Measurements from ENCODE around the gene TMTC2.

Gene TMTC2

DNA sequence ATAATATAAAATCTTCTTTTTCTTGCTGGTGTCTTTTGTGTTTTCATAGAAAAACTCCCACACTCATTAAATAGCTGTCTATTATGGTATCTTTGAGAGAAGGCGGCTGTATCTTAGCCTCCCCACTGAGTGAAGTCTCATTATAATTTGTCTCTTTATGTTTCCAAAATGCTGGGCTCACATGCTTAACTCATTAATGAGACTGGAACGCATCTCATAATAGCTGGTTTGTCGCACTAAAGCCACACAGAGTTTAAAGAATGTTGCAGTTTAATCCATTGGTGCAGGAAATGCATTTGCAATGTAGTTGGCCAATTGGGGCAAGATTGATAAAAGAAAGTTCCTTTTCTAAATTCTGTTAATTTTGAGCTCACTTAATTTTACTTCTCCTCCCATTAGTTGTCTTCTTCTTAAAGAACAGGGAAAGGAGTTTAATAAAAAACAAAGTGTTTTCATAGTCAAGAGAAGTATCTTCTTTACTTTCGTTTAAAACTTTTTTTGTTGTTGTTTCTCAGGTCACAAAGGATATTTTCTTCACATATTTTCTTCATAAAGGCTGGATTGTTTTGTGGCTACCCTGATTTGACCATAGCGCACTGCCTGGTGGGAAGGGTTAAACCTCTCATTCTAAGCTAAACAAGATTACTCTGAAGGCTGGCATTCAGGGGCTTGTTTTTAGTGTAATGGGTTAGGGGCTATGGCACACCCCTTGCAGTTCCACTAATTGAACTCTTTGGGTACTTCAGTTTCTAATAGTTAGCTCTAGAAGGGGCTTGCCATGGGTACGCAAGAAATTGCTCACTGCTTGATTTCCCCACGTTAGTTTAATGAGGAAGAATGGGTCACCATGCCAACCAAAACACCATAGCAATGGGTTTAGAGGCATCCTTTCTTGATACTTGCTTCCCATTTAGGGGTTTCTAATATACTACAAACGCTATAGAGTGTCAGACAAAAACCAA, 197.0 kb downstream of the TMTC2 start:
- ChIA-PET POLR2A (no interaction called here), CTCF (interaction anchor here (0.7 to 1.3 kb wide), 3 partner anchors 15 to 184 kb away, joined by 3 to 5 read pairs (median 3); no protein-coding TSS in a partner anchor)
- TF ChIP-seq, protein P1, sequence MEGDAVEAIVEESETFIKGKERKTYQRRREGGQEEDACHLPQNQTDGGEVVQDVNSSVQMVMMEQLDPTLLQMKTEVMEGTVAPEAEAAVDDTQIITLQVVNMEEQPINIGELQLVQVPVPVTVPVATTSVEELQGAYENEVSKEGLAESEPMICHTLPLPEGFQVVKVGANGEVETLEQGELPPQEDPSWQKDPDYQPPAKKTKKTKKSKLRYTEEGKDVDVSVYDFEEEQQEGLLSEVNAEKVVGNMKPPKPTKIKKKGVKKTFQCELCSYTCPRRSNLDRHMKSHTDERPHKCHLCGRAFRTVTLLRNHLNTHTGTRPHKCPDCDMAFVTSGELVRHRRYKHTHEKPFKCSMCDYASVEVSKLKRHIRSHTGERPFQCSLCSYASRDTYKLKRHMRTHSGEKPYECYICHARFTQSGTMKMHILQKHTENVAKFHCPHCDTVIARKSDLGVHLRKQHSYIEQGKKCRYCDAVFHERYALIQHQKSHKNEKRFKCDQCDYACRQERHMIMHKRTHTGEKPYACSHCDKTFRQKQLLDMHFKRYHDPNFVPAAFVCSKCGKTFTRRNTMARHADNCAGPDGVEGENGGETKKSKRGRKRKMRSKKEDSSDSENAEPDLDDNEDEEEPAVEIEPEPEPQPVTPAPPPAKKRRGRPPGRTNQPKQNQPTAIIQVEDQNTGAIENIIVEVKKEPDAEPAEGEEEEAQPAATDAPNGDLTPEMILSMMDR (IDR thresholded peaks at IDR 0.05; ENCODE audit: control extremely low read depth, extremely low read depth, low read depth, missing control alignments) = no peak
- no peak for DNase-seq (ENCODE audit: extremely low spot score)

- CTCF ChIA-PET = interaction anchor here (1.8 kb wide), 1 partner anchor 11 kb away, joined by 7 read pairs; no protein-coding TSS in a partner anchor
- TF ChIP-seq, protein P1 (IDR thresholded peaks at IDR 0.05; ENCODE audit: control extremely low read depth, extremely low read depth, low read depth, missing control alignments) = no peak
- no peak for DNase-seq (ENCODE audit: extremely low spot score)
- POLR2A ChIA-PET = no interaction called here
Observed at GRCh38 chr12:82886671-82887340, 200.1 kb downstream of the TMTC2 start.

DNA sequence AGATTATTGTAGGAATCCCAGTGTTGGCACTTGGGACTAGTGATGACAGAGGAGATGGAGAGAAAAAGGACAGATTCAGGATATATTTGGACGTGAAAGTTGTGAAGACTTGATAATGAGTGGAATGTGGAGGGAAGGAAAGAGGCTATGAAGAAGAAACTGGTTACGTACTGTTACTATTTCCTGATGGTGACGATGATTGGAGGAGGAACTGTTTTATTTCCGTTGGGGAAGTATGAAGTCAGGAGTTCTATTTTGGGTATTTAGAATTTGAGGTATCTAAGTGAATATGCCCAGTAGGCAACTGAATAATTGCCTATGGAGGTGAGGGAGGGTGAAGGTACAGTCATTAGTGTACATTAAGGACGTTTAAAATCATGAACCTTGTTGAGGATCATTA, 207.2 kb downstream of the TMTC2 start:
- TF ChIP-seq, protein P1 (IDR thresholded peaks at IDR 0.05; ENCODE audit: control extremely low read depth, extremely low read depth, low read depth, missing control alignments) = no peak
- POLR2A ChIA-PET = no interaction called here

DNA sequence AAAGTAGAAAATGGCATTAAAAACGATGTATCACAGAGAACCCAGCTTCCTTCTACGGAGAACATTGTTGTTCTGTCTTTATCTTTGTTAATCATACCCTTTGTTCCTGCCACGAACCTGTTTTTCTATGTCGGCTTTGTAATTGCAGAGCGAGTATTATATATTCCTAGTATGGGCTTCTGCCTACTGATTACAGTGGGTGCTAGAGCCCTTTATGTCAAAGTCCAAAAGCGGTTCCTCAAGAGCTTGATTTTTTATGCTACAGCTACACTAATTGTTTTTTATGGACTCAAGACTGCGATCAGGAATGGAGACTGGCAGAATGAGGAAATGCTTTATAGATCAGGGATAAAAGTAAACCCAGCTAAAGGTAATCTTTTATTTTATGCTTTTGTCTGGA, 209.6 kb downstream of the TMTC2 start:
- TF ChIP-seq, protein P1 (IDR thresholded peaks at IDR 0.05; ENCODE audit: control extremely low read depth, extremely low read depth, low read depth, missing control alignments) = no peak
- ChIA-PET CTCF (interaction anchor here (2.5 kb wide), 1 partner anchor 10 kb away, joined by 7 read pairs; no protein-coding TSS in a partner anchor), POLR2A (no interaction called here)
- DNase-seq (ENCODE audit: extremely low spot score) = no peak

More for the DNA sequence above, 207.2 kb downstream of the TMTC2 start:
- CTCF ChIA-PET = no interaction called here
- no peak for DNase-seq (ENCODE audit: extremely low spot score)

DNA sequence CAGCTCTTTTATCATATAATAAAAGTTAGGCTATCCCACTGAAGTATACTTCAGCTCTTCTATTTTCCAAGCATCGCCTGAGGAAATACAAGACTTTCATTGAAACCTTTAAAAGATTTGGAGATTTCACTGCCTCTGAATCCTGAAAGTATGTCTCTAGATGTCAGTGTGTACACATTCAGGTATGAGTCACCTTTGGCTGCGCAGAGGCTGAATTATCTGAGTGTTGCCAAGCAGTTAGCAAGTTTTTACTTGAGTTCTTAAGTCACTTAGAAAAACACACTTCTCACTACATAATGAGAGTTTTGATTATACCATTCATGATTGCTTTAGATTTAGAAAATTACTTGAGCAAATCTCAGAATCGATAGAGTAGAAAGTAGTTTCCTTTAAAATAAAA, 210.3 kb downstream of the TMTC2 start:
- TF ChIP-seq, protein P1 (IDR thresholded peaks at IDR 0.05; ENCODE audit: control extremely low read depth, extremely low read depth, low read depth, missing control alignments) = no peak
- CTCF ChIA-PET = interaction anchor here (1.1 to 2.5 kb wide), 2 partner anchors 11 to 14 kb away, joined by 3 to 7 read pairs; no protein-coding TSS in a partner anchor
- DNase-seq (ENCODE audit: extremely low spot score) = no peak
- POLR2A ChIA-PET = no interaction called here

DNA sequence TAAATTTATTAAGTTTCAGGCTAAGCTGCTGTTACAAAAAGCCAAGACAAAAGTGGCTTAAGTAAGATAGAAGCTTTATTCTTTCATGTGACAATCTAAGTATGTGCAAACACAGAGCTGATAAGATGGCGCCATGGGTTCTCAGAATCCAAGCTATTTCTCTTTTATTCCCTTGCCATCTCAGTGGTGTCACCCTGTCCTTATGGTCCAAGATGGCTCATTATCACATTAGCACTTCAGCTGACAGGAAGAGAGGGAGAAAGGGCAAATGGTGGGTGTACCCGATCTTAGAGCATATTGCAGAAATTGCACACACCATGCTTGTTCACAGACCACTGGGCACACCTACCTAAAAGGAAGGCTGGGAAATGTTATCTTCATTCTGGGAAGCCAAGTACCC, 211.7 kb downstream of the TMTC2 start:
- TF ChIP-seq, protein P1 (IDR thresholded peaks at IDR 0.05; ENCODE audit: control extremely low read depth, extremely low read depth, low read depth, missing control alignments) = no peak
- ChIA-PET CTCF (interaction anchor here (1.6 to 2.5 kb wide), 3 partner anchors 12 to 27 kb away, joined by 3 to 7 read pairs (median 5); no protein-coding TSS in a partner anchor), POLR2A (no interaction called here)
- no peak for DNase-seq (ENCODE audit: extremely low spot score)

Data from GM10248 (cell line).